Naive thymus-derived CD4-positive, alpha-beta T cell (primary cell): ENCODE data around the gene CAMTA1. TPM values are rescaled to one million over a fixed set of nuclear protein-coding genes. Genes with fewer than 3 reads are reported as not detected.

Experiments used
- ATAC-seq: fragments of 150-1000 bp; cut with Tn5 transposase; 2 replicates; pipeline ENCODE4 v1.10.0; 2021; ENCODE audit warnings: mild to moderate bottlenecking, moderate library complexity
- CTCF ChIA-PET: fragments of 350-600 bp; sonication (Branson Sonifier 250); formaldehyde crosslinking; loops from one replicate; lab custom pipeline; 2021; ENCODE audit warnings: antibody characterized with exemption; lab: Charles Lee
- POLR2A ChIA-PET: fragments of 350-600 bp; sonication (Branson Sonifier 250); formaldehyde crosslinking; loops from one replicate; lab custom pipeline; 2021; ENCODE audit warnings: antibody characterized with exemption, inconsistent platforms; lab: Charles Lee
- DNase-seq, 9 donors: peaks; one replicate each; pipeline versions ENCODE4 v3.0.0 to v3.0.0-alpha.2; 2020 to 2022; ENCODE audit warnings: mixed read lengths in 1 of 9
- H3K27ac ChIP-seq: one replicate; pipeline ENCODE4 v1.7.0; 2013; ENCODE audit warnings: mild to moderate bottlenecking, low read depth, low read length, moderate library complexity
- H3K27me3 ChIP-seq, 2 donors: one replicate each; pipeline ENCODE4 v1.7.0; 2013; ENCODE audit warnings: low read length in 2 of 2, mild to moderate bottlenecking in 2 of 2, moderate library complexity in 2 of 2; ENCODE audit not compliant: control insufficient read depth in 2 of 2, insufficient read depth in 2 of 2
- H3K36me3 ChIP-seq, 3 experiments: 1 replicate in 2 of 3; 2 replicates in 1 of 3; pipeline ENCODE4 v1.7.0; 2013; ENCODE audit warnings: low read length in 3 of 3, mild to moderate bottlenecking in 3 of 3, moderate library complexity in 1 of 3; ENCODE audit not compliant: insufficient read depth in 3 of 3, control insufficient read depth in 2 of 3
- H3K4me1 ChIP-seq, 2 donors: one replicate each; pipeline ENCODE4 v1.7.0; 2013; ENCODE audit warnings: low read length in 2 of 2, mild to moderate bottlenecking in 2 of 2, moderate library complexity in 1 of 2; ENCODE audit not compliant: control insufficient read depth in 2 of 2, insufficient read depth in 2 of 2
- H3K4me3 ChIP-seq: 2 replicates; pipeline ENCODE4 v1.7.0; 2013; ENCODE audit warnings: mild to moderate bottlenecking, low read length
- H3K9me3 ChIP-seq, 3 experiments: 1 replicate in 2 of 3; 2 replicates in 1 of 3; pipeline ENCODE4 v1.7.0; 2013; ENCODE audit warnings: low read length in 3 of 3; ENCODE audit not compliant: control insufficient read depth in 2 of 3
- H3K27ac Mint-ChIP-seq, 9 donors: one replicate each; pipeline ENCODE4 v1.8.0; 2020 to 2022; ENCODE audit warnings: mixed read lengths in 9 of 9, mild to moderate bottlenecking in 8 of 9, moderate library complexity in 5 of 9, inconsistent platforms in 2 of 9
- H3K27me3 Mint-ChIP-seq, 5 donors: one replicate each; pipeline ENCODE4 v1.8.0; 2021 to 2022; ENCODE audit warnings: mixed read lengths in 5 of 5, mild to moderate bottlenecking in 1 of 5
- H3K36me3 Mint-ChIP-seq, 5 donors: one replicate each; pipeline ENCODE4 v1.8.0; 2020 to 2022; ENCODE audit warnings: mixed read lengths in 5 of 5, mild to moderate bottlenecking in 3 of 5, inconsistent platforms in 1 of 5
- H3K4me1 Mint-ChIP-seq, 7 donors: one replicate each; pipeline ENCODE4 v1.8.0; 2020 to 2022; ENCODE audit warnings: mixed read lengths in 7 of 7, mild to moderate bottlenecking in 3 of 7, inconsistent platforms in 1 of 7
- H3K4me3 Mint-ChIP-seq, 10 donors: one replicate each; pipeline ENCODE4 v1.8.0; 2020 to 2022; ENCODE audit warnings: mild to moderate bottlenecking in 10 of 10, mixed read lengths in 10 of 10, moderate library complexity in 6 of 10, inconsistent platforms in 2 of 10
- H3K9me3 Mint-ChIP-seq, 11 donors: one replicate each; pipeline ENCODE4 v1.8.0; 2020 to 2022; ENCODE audit warnings: mixed read lengths in 11 of 11, mild to moderate bottlenecking in 4 of 11, inconsistent platforms in 1 of 11, moderate library complexity in 1 of 11
- intact Hi-C, 2 donors: fragments of 100-400 bp; cut with micrococcal nuclease; formaldehyde crosslinking; loops; one replicate each; pipeline ENCODE4 v1.15.1; 2023
- polyA plus RNA-seq, 2 donors: library from polyadenylated mRNA; unstranded; fragments of 300-500 nt; fragmentation: Illumina TruSeq; gene quantifications; one replicate each; pipeline ENCODE4 v1.2.3, GENCODE V29; 2021
- total RNA-seq, 6 experiments: library from RNA in 5 of 6; stranded (reverse) in 5 of 6; gene quantifications; 1 replicate in 5 of 6; 2 replicates in 1 of 6; pipeline ENCODE4 v1.2.3 and lab custom pipeline; 2021 to 2026

CAMTA1 gene
- total and polyA plus RNA-seq, 7 experiments from 2014 or later = 38.1 to 68.6 (median 42.6) TPM

DNA sequence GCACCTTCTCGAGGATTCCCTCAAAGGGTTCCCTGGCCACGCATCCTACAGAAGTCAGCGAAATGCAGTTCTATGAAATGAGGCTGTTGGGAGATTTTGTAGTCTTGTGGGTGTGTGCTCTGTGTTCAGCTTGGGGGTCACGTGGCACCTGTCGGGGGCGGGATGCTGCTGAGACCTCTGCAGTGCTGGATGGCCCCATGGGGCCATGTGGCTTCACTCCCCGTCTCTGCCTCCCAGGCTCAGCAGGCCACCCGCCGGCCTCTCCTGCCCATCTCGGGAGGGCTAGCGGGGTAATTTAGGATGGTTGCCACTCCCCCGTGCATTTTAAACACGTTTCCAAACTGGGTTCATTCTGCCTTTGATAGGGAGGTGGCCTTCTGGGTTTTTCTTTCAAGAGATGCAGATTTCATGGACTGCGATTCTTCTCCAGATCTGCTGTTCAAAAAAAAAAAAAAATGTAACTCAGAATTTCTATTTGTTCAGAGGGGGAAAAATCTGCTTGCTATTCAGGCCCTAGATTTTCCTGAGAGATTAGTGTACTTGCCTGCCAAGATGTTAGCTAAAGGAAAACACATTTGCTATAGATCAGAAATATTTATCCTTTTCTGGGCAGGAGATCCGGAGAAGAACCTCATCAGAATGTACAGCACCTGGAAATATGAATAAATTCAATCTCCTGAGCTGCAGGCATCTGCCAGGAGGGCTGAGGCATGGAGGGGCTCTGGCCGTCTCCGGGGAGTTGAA lies 708.6 kb downstream of the CAMTA1 start:
- Histone ChIP-seq H3K27me3 (no peaks in the 10 kb centered on the region), H3K36me3 (no peaks in the 10 kb centered on the region), H3K4me1 (no peaks in the 10 kb centered on the region), H3K9me3 (no peaks in the 10 kb centered on the region), H3K4me3 (no peak overlapping the region), H3K27ac (no peak overlapping the region)
- Mint-ChIP-seq H3K9me3 (peaks cover 0 to 10% (median 0%) of the 10 kb centered on the region in 11 donors), H3K4me3 (no peak overlapping the region), H3K4me1 (peaks cover 0 to 8% (median 0%) of the 10 kb centered on the region in 7 donors), H3K36me3 (no peaks in the 10 kb centered on the region), H3K27ac (no peak overlapping the region), H3K27me3 (peaks cover 0 to 16% (median 4%) of the 10 kb centered on the region in 5 donors)
- ChIA-PET CTCF (no interaction called here), POLR2A (no interaction called here)
- no peak for ATAC-seq
- intact Hi-C loops = no loop called here
- no peak for DNase-seq

DNA sequence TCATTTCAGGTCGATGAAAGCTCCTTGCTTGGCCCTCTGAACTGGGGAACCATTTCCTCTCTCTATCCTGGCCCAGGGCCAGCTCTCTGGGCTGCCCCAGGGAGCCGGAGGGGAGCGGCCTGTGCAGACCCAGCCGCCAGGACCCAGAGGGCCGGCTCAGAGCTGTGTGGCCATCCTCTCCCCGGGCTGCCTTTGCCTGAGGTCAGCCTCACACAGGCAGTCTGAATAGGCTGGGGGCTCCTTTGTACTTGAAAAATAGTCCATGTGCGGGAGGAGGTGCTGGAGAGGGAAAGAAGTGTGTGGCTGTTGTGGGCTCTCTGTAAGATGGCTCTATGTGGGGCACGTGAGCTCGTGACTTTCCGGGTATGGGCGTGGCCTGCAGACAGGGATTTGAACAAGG lies 710.7 kb downstream of the CAMTA1 start:
- ATAC-seq (no peak), DNase-seq (no peak)
- Mint-ChIP-seq H3K27ac (no peak overlapping the region), H3K27me3 (peaks cover 0 to 10% (median 2%) of the 10 kb centered on the region in 5 donors), H3K4me3 (no peak overlapping the region), H3K4me1 (peaks cover 0 to 8% (median 0%) of the 10 kb centered on the region in 7 donors), H3K9me3 (peaks cover 0 to 10% (median 0%) of the 10 kb centered on the region in 11 donors), H3K36me3 (no peaks in the 10 kb centered on the region)
- POLR2A ChIA-PET = no interaction called here
- H3K27ac ChIP-seq = no peak overlapping the region
- no peak overlapping the region for H3K4me3 ChIP-seq
- CTCF ChIA-PET = no interaction called here
- H3K4me1 ChIP-seq = no peaks in the 10 kb centered on the region
- H3K36me3 ChIP-seq = no peaks in the 10 kb centered on the region
- no peaks in the 10 kb centered on the region for H3K9me3 ChIP-seq
- H3K27me3 ChIP-seq = no peaks in the 10 kb centered on the region
- intact Hi-C loops = no loop called here

DNA sequence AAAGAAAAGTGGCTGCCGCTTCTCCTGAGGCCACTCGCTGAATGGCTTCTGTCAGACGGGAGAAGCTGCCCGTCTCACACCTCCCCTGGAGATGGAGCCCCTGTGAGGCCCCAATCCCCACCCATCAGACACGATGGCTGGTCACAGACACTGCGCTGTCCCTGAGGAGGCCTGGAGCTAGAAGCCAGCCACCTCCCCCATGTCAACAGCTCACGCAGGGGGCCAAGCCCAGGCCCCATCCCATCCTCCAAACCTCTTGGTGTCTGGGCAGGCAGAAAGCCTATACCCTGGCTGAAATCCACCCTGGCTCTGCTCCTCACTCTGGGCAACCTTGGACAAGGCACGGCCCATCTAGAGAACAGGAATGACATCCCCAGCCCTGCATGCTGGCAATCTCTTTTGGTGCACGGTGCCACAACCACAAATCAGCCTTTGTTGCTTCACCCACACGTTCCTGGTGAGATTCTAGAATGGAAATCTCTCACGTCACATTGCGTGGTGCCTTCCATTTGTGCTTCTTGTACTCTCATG lies 711.9 kb downstream of the CAMTA1 start:
- CTCF ChIA-PET = no interaction called here
- ATAC-seq (no peak), DNase-seq (no peak)
- H3K4me3 Mint-ChIP-seq = no peak overlapping the region
- peaks cover 0 to 10% (median 0%) of the 10 kb centered on the region in 11 donors for H3K9me3 Mint-ChIP-seq
- intact Hi-C loops = no loop called here
- H3K27ac ChIP-seq = no peak overlapping the region
- no peak overlapping the region for H3K27ac Mint-ChIP-seq
- H3K4me3 ChIP-seq = no peak overlapping the region
- H3K4me1 ChIP-seq = no peaks in the 10 kb centered on the region
- no peaks in the 10 kb centered on the region for H3K9me3 ChIP-seq
- peaks cover 0 to 10% (median 0%) of the 10 kb centered on the region in 5 donors for H3K27me3 Mint-ChIP-seq
- no peaks in the 10 kb centered on the region for H3K36me3 Mint-ChIP-seq
- H3K36me3 ChIP-seq = no peaks in the 10 kb centered on the region
- H3K27me3 ChIP-seq = no peaks in the 10 kb centered on the region
- H3K4me1 Mint-ChIP-seq = peaks cover 0 to 8% (median 0%) of the 10 kb centered on the region in 7 donors
- POLR2A ChIA-PET = no interaction called here

DNA sequence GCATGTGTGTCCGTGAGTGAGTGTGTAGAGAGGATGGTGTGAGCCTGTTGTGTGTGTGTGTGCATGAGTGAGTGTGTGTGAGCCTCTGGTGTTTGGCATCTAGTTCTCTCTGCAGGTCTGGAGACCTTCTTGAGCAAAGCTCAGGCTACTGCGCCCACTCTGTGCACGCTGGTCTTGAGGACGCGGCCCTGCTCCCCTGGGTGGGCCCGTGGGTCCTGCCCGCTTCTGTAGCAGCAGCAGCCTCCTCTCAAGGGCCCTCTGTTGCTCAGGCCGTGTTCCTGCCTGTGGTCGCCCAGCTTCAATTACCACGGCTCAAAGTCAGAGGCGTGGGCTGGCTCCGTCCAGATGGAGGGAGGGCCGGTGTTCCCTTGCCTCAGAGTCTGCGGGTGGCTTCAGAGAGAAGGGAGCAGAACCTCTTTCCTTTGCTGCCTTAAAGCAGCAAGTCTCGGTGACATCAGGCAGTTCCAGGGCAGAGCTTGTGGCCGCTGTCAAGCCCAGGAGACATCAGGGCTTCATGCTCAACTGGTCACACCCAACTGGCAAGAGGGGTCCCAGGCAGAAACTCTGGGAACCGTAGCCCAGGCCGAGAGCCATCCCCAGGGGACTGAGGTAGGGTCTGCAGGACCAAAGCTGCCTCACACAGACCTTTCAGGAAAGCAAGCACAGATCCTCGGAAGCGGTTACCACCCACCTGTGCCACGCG lies 715.3 kb downstream of the CAMTA1 start:
- Histone ChIP-seq H3K36me3 (no peaks in the 10 kb centered on the region), H3K4me3 (no peak overlapping the region), H3K27me3 (no peaks in the 10 kb centered on the region), H3K4me1 (no peaks in the 10 kb centered on the region), H3K9me3 (no peaks in the 10 kb centered on the region), H3K27ac (no peak overlapping the region)
- no peaks in the 10 kb centered on the region for H3K36me3 Mint-ChIP-seq
- H3K9me3 Mint-ChIP-seq = no peaks in the 10 kb centered on the region
- ChIA-PET POLR2A (no interaction called here), CTCF (no interaction called here)
- DNase-seq (no peak), ATAC-seq (no peak)
- no peak overlapping the region for H3K27ac Mint-ChIP-seq
- H3K4me3 Mint-ChIP-seq = no peak overlapping the region
- H3K27me3 Mint-ChIP-seq = no peaks in the 10 kb centered on the region
- intact Hi-C loops = no loop called here
- H3K4me1 Mint-ChIP-seq = no peaks in the 10 kb centered on the region

DNA sequence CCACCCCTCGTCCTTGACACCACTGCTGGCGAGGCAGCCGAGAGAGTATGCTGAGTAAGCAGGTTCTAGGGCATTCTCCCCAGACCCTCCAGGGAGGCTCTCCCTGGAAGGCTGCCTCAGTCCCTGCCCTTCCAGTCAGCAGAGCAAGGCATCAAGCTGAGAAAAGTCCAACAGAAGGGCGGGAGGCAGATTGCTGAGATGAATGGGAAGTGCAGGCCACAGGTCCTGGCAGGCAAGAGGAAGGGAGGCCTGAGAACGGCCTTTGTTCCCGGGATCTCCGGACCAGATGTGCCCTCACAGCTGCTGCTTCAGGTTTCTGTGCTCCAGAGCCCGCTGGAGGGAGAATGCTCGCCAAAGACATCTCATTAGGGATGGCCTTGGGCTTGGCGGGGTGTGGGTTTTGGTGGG lies 715.8 kb downstream of the CAMTA1 start:
- no peaks in the 10 kb centered on the region for H3K36me3 Mint-ChIP-seq
- ATAC-seq (no peak), DNase-seq (no peak)
- H3K9me3 Mint-ChIP-seq = no peaks in the 10 kb centered on the region
- H3K36me3 ChIP-seq = no peaks in the 10 kb centered on the region
- H3K4me1 ChIP-seq = no peaks in the 10 kb centered on the region
- no peaks in the 10 kb centered on the region for H3K4me1 Mint-ChIP-seq
- no peak overlapping the region for H3K4me3 ChIP-seq
- POLR2A ChIA-PET = no interaction called here
- CTCF ChIA-PET = no interaction called here
- H3K27me3 Mint-ChIP-seq = no peaks in the 10 kb centered on the region
- H3K27ac Mint-ChIP-seq = no peak overlapping the region
- no peaks in the 10 kb centered on the region for H3K27me3 ChIP-seq
- H3K4me3 Mint-ChIP-seq = no peak overlapping the region
- no peak overlapping the region for H3K27ac ChIP-seq
- intact Hi-C loops = no loop called here
- no peaks in the 10 kb centered on the region for H3K9me3 ChIP-seq

DNA sequence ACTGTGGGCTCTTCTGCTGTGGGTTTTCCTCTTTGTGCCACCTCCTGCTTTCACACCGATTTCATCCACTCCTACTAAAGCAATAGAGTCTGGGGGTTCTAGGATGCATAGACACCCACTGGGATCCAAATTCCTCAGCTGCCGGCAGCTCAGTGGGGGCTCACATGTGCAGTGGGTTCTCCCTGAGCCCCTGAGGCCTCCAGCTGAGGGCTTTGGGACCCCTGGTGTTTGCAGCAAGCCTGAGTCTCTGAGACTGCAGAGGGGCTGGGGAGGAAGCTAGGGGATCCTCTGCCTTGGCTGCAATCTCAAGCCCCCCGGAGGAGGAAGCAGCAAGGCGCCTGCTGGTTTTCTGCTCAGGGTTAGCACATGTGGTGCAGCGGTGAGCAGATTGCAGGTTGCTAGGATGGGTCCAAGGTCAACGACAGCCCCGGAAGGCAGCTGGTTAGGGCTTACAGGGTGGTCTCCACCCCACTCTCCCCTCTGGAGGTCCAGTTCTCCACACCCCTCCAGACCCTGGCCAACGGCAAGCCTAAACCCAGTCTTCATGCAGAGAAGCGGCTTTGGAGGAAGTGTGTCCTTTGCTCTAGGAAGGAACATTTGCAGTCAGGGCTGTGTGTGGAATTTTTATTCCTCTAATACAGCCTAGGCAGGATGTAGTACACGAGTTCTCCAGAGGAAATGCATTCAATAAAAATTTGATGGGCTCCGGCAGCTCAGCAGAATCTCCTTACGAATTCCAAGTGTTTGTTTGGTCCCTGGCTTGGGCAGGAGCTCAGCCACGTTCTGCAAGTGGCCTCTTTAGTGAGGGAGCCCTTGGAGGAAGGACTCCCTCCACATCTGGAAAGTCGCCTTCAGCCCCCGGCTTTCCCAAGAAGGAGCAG lies 716.7 kb downstream of the CAMTA1 start:
- H3K4me1 Mint-ChIP-seq = no peaks in the 10 kb centered on the region
- Histone ChIP-seq H3K27me3 (no peaks in the 10 kb centered on the region), H3K27ac (no peak overlapping the region), H3K4me3 (no peak overlapping the region), H3K36me3 (no peaks in the 10 kb centered on the region), H3K9me3 (no peaks in the 10 kb centered on the region), H3K4me1 (no peaks in the 10 kb centered on the region)
- no peaks in the 10 kb centered on the region for H3K9me3 Mint-ChIP-seq
- no peaks in the 10 kb centered on the region for H3K27me3 Mint-ChIP-seq
- H3K36me3 Mint-ChIP-seq = no peaks in the 10 kb centered on the region
- no peak overlapping the region for H3K27ac Mint-ChIP-seq
- POLR2A ChIA-PET = no interaction called here
- ATAC-seq (no peak), DNase-seq (no peak)
- intact Hi-C loops = no loop called here
- CTCF ChIA-PET = no interaction called here
- H3K4me3 Mint-ChIP-seq = no peak overlapping the region
